Muscle layer of colon (tissue), 2 donors: ENCODE results near the gene POP5.

ENCODE experiments used
- H3K27ac ChIP-seq: one replicate; pipeline ENCODE4 v1.7.0; 2013; ENCODE audit warnings: low read depth, mild to moderate bottlenecking, low read length, moderate library complexity
- H3K27me3 ChIP-seq, 2 donors: one replicate each; pipeline ENCODE4 v1.7.0; 2013; ENCODE audit warnings: low read length in 2 of 2, mild to moderate bottlenecking in 2 of 2; ENCODE audit not compliant: insufficient read depth in 2 of 2, control insufficient read depth in 1 of 2
- H3K36me3 ChIP-seq: one replicate; pipeline ENCODE4 v1.7.0; 2013; ENCODE audit warnings: mild to moderate bottlenecking, low read length; ENCODE audit not compliant: insufficient read depth
- H3K4me1 ChIP-seq: one replicate; pipeline ENCODE4 v1.7.0; 2013; ENCODE audit warnings: mild to moderate bottlenecking, low read length; ENCODE audit not compliant: insufficient read depth
- H3K4me3 ChIP-seq, 2 donors: one replicate each; pipeline ENCODE4 v1.7.0; 2013; ENCODE audit warnings: low read length in 2 of 2, low read depth in 1 of 2, mild to moderate bottlenecking in 1 of 2, moderate library complexity in 1 of 2
- H3K9ac ChIP-seq: one replicate; pipeline ENCODE4 v1.7.0; 2013; ENCODE audit warnings: low read length
- H3K9me3 ChIP-seq: one replicate; pipeline ENCODE4 v1.7.0; 2013; ENCODE audit warnings: mild to moderate bottlenecking, low read length
- donor health status: abdominal sarcoma.
- donor health status: Adenocarcinoma of cecum.

The POP5 gene

GRCh38 chr12:120554678-120555077, 26.5 kb downstream of the POP5 start:
- H3K4me1 ChIP-seq: peaks cover 14% of the 10 kb centered on the region
- no peak overlapping the region for H3K9ac ChIP-seq
- no peak overlapping the region for H3K27ac ChIP-seq
- H3K27me3 ChIP-seq: no peaks in the 10 kb centered on the region
- H3K36me3 ChIP-seq: peaks cover 35% of the 10 kb centered on the region
- H3K4me3 ChIP-seq: no peak overlapping the region
- no peaks in the 10 kb centered on the region for H3K9me3 ChIP-seq

DNA sequence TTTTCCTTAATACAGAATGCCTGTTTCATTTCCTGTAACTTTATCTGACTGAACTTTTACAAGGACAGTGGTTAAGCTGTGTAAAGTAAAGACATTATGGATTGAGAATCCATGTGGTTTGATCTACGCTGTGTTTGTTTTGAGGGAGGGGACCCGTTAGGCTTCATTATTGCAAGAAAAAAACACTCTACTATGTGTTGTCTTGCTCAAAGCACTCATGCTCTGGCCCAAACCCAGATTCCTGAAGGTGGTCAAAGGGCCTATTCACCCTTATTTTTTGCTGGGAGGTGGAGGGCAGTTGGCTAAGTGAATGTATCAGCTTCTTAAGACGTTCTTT, 35.2 kb downstream of the POP5 start:
- peaks cover 10% of the 10 kb centered on the region for H3K4me1 ChIP-seq
- no peak overlapping the region for H3K27ac ChIP-seq
- H3K9ac ChIP-seq: no peak overlapping the region

GRCh38 chr12:120544691-120545090, 36.5 kb downstream of the POP5 start:
- peaks cover 17% of the 10 kb centered on the region for H3K4me1 ChIP-seq
- H3K9ac ChIP-seq: no peak overlapping the region
- H3K27ac ChIP-seq: no peak overlapping the region
- no peak overlapping the region for H3K4me3 ChIP-seq
- H3K36me3 ChIP-seq: peaks cover 37% of the 10 kb centered on the region
- no peaks in the 10 kb centered on the region for H3K9me3 ChIP-seq
- no peaks in the 10 kb centered on the region for H3K27me3 ChIP-seq

More for the DNA sequence above, 35.2 kb downstream of the POP5 start:
- H3K4me3 ChIP-seq: no peak overlapping the region
- H3K36me3 ChIP-seq: peaks cover 41% of the 10 kb centered on the region
- H3K9me3 ChIP-seq: no peaks in the 10 kb centered on the region
- H3K27me3 ChIP-seq: no peaks in the 10 kb centered on the region

GRCh38 chr12:120542166-120542565, 39.0 kb downstream of the POP5 start:
- Histone ChIP-seq H3K27ac (no peak overlapping the region), H3K36me3 (peaks cover 15% of the 10 kb centered on the region), H3K4me1 (peaks cover 39% of the 10 kb centered on the region)

GRCh38 chr12:120540445-120540844, 40.8 kb downstream of the POP5 start:
- H3K9ac ChIP-seq: no peak overlapping the region
- H3K27me3 ChIP-seq: no peaks in the 10 kb centered on the region
- peaks cover 56% of the 10 kb centered on the region for H3K4me1 ChIP-seq
- H3K9me3 ChIP-seq: no peaks in the 10 kb centered on the region
- no peak overlapping the region for H3K4me3 ChIP-seq
- H3K36me3 ChIP-seq: peaks cover 3% of the 10 kb centered on the region
- H3K27ac ChIP-seq: no peak overlapping the region

More at GRCh38 chr12:120542166-120542565, 39.0 kb downstream of the POP5 start:
- H3K4me3 ChIP-seq: no peak overlapping the region
- H3K9me3 ChIP-seq: no peaks in the 10 kb centered on the region
- no peak overlapping the region for H3K9ac ChIP-seq
- H3K27me3 ChIP-seq: no peaks in the 10 kb centered on the region

DNA sequence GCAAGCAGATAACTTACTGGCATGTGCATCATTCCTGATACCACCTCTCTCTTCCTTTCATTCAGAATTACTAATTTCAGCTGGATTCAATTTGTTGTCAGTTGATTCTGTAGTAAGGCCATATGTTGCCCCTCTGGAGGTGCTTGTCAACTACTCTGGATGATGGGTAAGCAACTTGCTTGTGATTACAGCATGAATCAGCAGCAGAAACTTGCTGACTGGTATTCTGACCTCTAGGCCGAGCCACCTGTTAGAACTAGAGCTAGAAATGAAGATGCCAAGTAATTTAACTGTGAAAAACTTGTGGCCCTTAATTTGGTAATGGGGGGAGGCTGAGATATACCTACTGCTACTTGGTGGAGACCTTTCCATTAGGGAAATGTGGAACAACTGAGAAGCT, 41.9 kb downstream of the POP5 start:
- Histone ChIP-seq H3K9ac (no peak overlapping the region), H3K36me3 (peaks cover 3% of the 10 kb centered on the region), H3K4me1 (peaks cover 56% of the 10 kb centered on the region), H3K27me3 (no peaks in the 10 kb centered on the region), H3K4me3 (no peak overlapping the region), H3K27ac (peak overlapping the region; percentile 73), H3K9me3 (no peaks in the 10 kb centered on the region)

DNA sequence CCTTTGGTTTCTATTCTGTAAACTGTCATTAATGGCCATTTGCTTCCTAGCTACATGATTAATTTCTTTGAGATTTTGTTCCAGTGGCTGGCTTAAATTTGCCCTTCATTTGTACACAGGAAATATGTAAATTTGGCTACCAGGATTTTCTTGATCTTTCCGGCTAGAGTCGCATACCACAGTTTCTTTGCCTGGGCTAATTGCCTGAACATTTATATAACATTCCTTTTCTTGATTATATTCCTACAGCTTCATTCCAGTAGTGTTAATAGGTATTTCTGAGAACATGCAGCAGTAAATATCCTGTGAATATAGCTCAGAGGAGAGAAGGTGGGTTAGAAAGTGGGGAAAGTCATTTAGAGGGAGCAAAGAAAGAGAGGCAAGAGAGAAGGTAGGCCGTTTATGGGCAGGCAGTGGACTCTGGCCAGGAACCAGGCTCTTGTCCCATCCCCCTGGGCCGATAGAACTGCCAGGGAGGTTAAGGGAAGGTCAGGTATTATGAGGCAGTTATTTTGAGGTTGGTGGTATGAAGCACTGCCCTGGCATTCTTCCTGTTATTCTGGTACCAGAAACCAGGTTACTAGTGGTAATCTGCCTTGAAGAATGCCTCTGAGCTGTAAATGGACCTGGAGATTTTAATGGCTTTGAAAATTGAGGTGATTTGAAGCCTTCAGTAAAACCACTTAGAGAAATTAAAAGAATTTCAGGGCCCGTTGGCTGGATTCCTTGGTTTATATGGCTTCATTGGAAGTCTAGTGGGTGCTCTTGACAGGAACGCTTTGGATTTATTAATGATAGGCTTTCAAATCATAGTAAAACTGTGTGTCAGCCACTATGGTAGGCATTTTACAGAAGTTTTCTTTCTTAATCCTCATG, 42.7 kb downstream of the POP5 start:
- Histone ChIP-seq H3K36me3 (peaks cover 3% of the 10 kb centered on the region), H3K27me3 (no peaks in the 10 kb centered on the region), H3K4me3 (peak overlapping the region; percentile 26 to 41), H3K9ac (peak overlapping the region; percentile 12), H3K27ac (peak overlapping the region; percentile 73), H3K4me1 (peaks cover 56% of the 10 kb centered on the region), H3K9me3 (no peaks in the 10 kb centered on the region)

DNA sequence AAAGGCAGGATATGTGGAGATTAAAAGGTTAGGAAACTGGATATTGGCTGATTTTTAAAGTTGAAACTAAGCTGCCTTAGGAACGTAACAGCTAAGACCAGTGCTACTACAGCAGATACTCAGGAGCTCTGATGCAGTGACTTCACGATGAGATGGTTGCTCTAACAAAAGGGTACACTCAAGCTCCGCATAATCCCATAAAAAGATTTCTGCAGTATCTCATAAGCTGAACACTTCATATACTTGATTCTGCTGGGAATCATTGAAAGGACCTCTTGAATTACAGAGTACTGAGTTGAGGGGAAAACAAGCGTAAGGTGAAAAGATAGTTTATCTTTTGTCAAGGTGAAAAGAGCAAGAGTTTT, 43.4 kb downstream of the POP5 start:
- H3K9ac ChIP-seq: peak overlapping the region; percentile 12
- H3K27ac ChIP-seq: peak overlapping the region; percentile 73
- H3K4me1 ChIP-seq: peaks cover 56% of the 10 kb centered on the region

DNA sequence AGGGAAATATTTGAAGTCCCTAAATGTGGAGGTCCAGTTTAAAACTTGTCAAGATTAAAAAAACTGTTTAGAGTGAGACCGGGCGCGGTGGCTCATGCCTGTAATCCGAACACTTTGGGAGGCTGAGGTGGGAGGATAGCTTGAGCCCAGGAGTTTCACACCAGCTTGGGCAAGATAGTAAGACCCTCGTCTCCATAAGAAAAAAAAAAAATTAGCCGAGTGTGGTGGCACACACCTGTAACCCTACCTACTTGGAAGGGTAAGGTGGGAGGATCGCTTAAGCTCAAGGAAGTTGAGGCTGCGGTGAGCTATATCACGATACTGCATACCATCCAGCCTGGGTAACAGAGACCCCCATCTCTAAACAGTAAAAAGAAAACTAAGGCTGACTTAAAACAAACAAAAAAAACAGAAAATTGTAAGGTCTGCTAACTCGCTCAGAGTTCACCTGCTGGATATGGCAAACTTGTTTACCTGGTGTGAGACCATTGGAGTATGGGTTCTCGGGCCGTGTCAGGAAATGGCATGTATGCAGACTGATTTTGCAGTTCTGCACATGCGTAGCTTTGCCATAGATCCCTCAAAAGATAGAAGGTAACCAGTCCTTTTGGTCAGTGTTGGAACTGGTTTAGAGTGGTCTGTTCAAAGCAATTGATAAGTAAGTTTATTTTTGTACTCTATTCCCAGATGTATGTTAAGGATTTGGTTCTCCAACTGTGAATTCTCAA, 45.0 kb downstream of the POP5 start:
- H3K9me3 ChIP-seq: no peaks in the 10 kb centered on the region
- no peaks in the 10 kb centered on the region for H3K36me3 ChIP-seq
- H3K4me3 ChIP-seq: peak overlapping the region in 1 of 2 donors; percentile 96
- H3K9ac ChIP-seq: peak overlapping the region; percentile 97
- peaks cover 56% of the 10 kb centered on the region for H3K4me1 ChIP-seq
- no peaks in the 10 kb centered on the region for H3K27me3 ChIP-seq
- peak overlapping the region; percentile 73 for H3K27ac ChIP-seq

More for the DNA sequence above, 43.4 kb downstream of the POP5 start:
- Histone ChIP-seq H3K27me3 (no peaks in the 10 kb centered on the region), H3K4me3 (peak overlapping the region; percentile 26 to 41), H3K9me3 (no peaks in the 10 kb centered on the region), H3K36me3 (peaks cover 2% of the 10 kb centered on the region)

DNA sequence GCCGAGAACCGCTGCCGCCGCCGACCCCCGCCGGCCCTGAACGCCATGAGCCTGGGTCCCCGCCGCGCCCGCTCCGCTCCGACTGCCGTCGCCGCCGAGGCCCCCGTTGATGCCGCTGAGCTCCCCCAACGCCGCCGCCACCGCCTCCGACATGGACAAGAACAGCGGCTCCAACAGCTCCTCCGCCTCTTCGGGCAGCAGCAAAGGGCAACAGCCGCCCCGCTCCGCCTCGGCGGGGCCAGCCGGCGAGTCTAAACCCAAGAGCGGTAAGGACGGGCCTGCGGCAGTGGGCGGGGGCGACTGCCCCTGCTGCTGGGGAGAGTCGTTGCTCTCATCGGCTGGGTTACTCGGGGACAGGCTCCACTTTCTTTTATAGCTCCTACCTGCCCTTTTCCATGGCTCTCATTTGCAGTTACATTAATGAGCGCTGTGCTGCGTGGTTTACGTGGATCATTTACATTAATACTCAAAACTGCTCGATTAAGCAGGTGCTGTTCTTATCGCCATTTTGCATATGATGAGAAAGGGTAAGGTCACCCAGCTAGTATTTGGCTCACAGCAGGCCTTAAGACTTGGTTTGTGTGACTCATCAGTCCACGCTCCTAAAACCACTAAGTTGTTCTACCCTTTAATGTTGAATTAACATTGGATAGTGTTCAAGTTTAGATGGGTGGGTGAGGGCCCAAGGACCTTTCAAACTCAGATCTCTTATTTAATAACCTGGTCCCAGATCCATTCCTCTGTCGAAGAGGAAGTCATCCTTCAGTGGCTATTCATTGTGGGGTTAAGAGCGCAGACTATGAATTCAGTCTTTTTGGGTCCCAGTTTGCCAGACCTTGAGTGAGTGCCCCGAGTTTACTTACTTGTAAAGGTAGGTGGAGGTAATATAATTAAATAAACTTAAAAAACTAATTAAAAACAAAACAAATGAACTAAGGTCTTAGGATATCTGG, 46.2 kb downstream of the POP5 start:
- Histone ChIP-seq H3K36me3 (no peaks in the 10 kb centered on the region), H3K27ac (peak overlapping the region; percentile 99), H3K9ac (peak overlapping the region; percentile 97), H3K4me1 (peaks cover 45% of the 10 kb centered on the region), H3K4me3 (peak overlapping the region; percentile 96 to 99), H3K27me3 (no peaks in the 10 kb centered on the region), H3K9me3 (no peaks in the 10 kb centered on the region)

DNA sequence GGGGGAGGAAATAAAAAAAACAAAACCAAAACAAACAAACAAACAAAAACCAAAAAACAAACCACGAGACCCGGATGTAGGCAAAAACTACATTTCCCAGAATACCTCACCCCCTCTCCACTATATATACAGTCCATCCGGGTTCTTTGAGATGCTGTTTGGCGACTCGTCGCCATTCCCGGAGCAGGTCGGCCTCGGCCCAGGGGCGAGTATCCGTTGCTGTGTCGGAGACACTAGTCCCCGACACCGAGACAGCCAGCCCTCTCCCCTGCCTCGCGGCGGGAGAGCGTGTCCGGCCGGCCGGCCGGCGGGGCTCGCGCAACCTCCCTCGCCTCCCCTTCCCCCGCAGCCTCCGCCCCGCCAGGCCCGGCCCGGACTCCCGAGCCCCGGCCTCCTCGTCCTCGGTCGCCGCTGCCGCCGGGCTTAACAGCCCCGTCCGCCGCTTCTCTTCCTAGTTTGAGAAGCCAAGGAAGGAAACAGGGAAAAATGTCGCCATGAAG, 46.9 kb downstream of the POP5 start, which contains the start of gene RNF10:
TSS of gene RNF10 (plus strand) at position 154 of the 500 bp plus-strand sequence. CDS start 456 bp downstream, outside the sequence.
- H3K4me1 ChIP-seq: peaks cover 38% of the 10 kb centered on the region

More for the DNA sequence above, 46.9 kb downstream of the POP5 start, which contains the start of gene RNF10:
- Histone ChIP-seq H3K9ac (peak within 1 kb of the TSS; percentile 97), H3K27ac (peak within 1 kb of the TSS; percentile 99), H3K27me3 (no peaks in the 10 kb centered on the region), H3K36me3 (no peaks in the 10 kb centered on the region), H3K4me3 (peak within 1 kb of the TSS; percentile 96 to 99), H3K9me3 (no peaks in the 10 kb centered on the region)
